SU-DHL-6 (cell line): ENCODE results near the gene FKRP.
"Not testable (repeated sequence)": the region's sequence is repeated elsewhere in the genome, so short reads cannot be mapped to it uniquely, and the experiment has no call there.

ENCODE experiments used
- EZH2phosphoT487 ChIP-seq: fragments of 200-600 bp; sonication (generic), shearing (Covaris generic); conservative IDR thresholded peaks from 2 replicates; pipeline ENCODE4 v1.6.1; 2018; ENCODE audit warnings: mild to moderate bottlenecking, antibody characterized with exemption, low read length, moderate library complexity, mixed read lengths
- TF ChIP-seq, protein P1 (sequence below): fragments of 200-600 bp; sonication (generic); IDR thresholded peaks from one replicate; pipeline ENCODE4 v1.5.1; 2017; ENCODE audit warnings: antibody characterized with exemption, mild to moderate bottlenecking, low read length, moderate library complexity; ENCODE audit not compliant: insufficient read depth, poor library complexity, severe bottlenecking

DNA sequence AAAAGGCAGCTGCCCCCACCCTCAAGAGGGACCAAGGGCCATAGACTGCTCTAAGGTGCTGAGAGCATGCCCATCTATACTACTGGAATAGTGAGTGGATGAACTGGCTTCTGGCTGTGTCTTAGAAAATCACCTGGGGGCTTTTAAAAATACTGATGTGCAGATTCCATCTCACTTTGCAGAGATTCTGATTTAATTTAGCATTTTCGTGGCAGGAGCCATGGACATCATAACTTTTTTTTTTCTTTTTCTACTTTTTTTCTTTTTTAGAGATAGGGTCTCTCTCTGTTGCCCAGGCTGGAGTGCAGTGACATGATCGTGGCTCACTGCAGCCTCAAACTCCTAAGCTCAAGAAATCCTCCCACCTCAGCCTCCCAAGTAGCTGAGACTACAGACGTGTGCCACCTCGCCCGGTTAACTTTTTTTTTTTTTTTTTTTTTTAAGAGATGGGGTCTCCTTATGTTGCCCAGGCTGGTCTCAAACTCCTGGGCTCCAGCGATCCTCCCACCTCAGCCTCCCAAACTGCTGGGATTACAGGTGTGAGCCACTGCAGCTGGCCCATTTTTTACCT lies 33.0 kb upstream of the FKRP start:
- TF ChIP-seq, protein P1, sequence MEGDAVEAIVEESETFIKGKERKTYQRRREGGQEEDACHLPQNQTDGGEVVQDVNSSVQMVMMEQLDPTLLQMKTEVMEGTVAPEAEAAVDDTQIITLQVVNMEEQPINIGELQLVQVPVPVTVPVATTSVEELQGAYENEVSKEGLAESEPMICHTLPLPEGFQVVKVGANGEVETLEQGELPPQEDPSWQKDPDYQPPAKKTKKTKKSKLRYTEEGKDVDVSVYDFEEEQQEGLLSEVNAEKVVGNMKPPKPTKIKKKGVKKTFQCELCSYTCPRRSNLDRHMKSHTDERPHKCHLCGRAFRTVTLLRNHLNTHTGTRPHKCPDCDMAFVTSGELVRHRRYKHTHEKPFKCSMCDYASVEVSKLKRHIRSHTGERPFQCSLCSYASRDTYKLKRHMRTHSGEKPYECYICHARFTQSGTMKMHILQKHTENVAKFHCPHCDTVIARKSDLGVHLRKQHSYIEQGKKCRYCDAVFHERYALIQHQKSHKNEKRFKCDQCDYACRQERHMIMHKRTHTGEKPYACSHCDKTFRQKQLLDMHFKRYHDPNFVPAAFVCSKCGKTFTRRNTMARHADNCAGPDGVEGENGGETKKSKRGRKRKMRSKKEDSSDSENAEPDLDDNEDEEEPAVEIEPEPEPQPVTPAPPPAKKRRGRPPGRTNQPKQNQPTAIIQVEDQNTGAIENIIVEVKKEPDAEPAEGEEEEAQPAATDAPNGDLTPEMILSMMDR: not testable (repeated sequence)
- not testable (repeated sequence) for TF ChIP-seq EZH2phosphoT487
